Measurements from ENCODE around the gene DLK2. TPM values are rescaled to one million over a fixed set of nuclear protein-coding genes. Genes with fewer than 3 reads are reported as not detected.

DLK2 gene
- total and polyA plus RNA-seq, 2 of the 13 experiments (the other 11 are each of a cell fraction or from before 2014, with no cell fraction given) = 1.2 to 3.8 TPM

DNA sequence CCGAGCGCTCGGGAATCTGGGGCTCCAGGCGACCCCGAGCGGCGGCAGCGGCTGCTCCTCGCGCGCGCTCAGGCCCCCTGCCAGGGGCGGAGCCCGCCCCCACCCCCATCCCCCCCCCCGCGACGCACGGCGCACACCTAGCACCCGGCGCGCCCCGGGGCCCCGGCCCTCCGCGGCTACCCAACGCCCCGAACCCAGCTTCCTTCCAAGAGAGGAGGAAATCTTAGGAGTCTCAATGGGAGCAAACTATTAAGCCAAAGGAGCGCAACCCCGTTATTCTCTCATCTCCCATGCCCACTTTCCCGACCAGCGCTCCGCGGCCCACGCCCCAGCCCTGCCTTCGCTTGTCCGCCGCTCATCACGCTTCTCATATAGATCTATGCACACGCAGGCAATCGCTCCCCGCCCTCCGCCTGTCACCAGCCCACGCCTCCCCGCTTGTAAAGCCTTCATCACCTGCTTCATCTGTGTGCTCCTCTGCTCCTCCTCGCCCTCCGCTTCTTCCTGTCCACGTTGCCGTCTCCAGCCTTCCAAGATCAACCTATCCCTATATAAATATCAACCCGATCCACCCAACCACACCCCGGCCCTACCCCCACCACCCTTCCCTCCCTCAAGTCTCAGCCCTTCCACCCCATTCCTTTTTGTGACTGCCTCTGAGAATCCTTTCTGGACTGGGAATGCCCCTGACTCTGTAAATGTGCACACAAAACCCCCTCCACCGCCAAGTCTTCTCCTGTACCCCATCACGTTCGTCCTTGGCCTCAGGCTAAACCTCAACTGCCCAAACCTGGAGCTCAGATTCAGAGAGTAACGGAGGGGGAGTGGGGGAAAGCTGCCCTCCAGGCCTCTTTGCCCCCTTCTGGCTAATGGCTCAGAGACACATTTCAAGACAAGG, at the start of gene DLK2 (continued):
- no peak for TF ChIP-seq NFE2 (CRISPR knock-in tag; IDR thresholded peaks at IDR 0.05)
- 0 out of 2 replicates have a peak, but pooled peaks have one; percentile 16 for TF ChIP-seq ZSCAN21 (CRISPR knock-in tag; IDR thresholded peaks at IDR 0.05; ENCODE audit: borderline replicate concordance)
- TF ChIP-seq, protein P1, sequence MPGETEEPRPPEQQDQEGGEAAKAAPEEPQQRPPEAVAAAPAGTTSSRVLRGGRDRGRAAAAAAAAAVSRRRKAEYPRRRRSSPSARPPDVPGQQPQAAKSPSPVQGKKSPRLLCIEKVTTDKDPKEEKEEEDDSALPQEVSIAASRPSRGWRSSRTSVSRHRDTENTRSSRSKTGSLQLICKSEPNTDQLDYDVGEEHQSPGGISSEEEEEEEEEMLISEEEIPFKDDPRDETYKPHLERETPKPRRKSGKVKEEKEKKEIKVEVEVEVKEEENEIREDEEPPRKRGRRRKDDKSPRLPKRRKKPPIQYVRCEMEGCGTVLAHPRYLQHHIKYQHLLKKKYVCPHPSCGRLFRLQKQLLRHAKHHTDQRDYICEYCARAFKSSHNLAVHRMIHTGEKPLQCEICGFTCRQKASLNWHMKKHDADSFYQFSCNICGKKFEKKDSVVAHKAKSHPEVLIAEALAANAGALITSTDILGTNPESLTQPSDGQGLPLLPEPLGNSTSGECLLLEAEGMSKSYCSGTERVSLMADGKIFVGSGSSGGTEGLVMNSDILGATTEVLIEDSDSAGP (CRISPR knock-in tag; IDR thresholded peaks at IDR 0.05; ENCODE audit: borderline replicate concordance) = 0 out of 2 replicates have a peak, but pooled peaks have one; percentile 42
- peak; percentile 32 for TF ChIP-seq SAP130 (CRISPR knock-in tag; IDR thresholded peaks at IDR 0.05; ENCODE audit: low read depth)
- TF ChIP-seq ZFAT (CRISPR knock-in tag; conservative IDR thresholded peaks at IDR 0.05) = no peak
- peak; percentile 94 for TF ChIP-seq KDM2A (CRISPR knock-in tag; IDR thresholded peaks at IDR 0.05; ENCODE audit: borderline replicate concordance, low read depth)
- peak; percentile 16; the same call in 1 of the 2 replicates for TF ChIP-seq GABPB1 (CRISPR knock-in tag; IDR thresholded peaks at IDR 0.05)
- no peak for TF ChIP-seq ETV6 (CRISPR knock-in tag; conservative IDR thresholded peaks at IDR 0.05)

DNA sequence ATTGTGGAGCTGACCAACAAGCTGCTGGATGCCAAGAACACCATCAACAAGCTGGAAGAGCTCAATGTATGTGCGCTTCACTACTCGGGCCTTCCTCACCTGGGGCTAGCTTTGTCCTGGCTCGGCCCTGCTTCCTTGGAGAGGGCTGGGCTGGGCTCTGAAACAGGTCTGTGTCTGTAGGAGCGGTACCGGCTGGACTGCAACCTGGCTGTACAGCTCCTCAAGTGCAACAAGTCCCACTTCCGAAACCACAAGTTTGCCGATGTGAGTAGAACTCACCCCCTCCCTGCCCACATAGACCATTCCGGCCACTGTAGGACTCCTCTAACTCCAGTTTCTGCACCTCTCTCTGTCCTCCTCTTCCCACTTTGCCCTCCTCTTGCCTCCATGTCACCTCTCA, 48.1 kb upstream of the DLK2 start:
- H3K36me3 ChIP-seq (replicated peaks in 1 of 2; ENCODE audit: control insufficient read depth in 1 of 2, insufficient read depth in 2 of 2, low read length in 2 of 2) = peaks cover 45 to 58% of the 10 kb centered on the region in 2 experiments
- 95% methylated on average over 8 of the region's 8 CpGs for WGBS (ENCODE audit: low lambda C conversion rate)
- intact Hi-C loops (cut with micrococcal nuclease; ENCODE audit: unreplicated experiment) (no loop called here), in situ Hi-C loops (cut with HindIII; ENCODE audit: extremely low pct_ligation_motif_present, low pct_unique_long_range_greater_than_20kb) (no loop called here)
- H3K4me1 ChIP-seq (ENCODE audit: insufficient read depth, low read length) = peaks cover 46% of the 10 kb centered on the region
- no peaks in the 10 kb centered on the region for H3K9me3 ChIP-seq (ENCODE audit: low read length)
- no peak for TF ChIP-seq MIER3 (CRISPR knock-in tag; IDR thresholded peaks at IDR 0.05; ENCODE audit: borderline replicate concordance)
- TF ChIP-seq, protein P2, sequence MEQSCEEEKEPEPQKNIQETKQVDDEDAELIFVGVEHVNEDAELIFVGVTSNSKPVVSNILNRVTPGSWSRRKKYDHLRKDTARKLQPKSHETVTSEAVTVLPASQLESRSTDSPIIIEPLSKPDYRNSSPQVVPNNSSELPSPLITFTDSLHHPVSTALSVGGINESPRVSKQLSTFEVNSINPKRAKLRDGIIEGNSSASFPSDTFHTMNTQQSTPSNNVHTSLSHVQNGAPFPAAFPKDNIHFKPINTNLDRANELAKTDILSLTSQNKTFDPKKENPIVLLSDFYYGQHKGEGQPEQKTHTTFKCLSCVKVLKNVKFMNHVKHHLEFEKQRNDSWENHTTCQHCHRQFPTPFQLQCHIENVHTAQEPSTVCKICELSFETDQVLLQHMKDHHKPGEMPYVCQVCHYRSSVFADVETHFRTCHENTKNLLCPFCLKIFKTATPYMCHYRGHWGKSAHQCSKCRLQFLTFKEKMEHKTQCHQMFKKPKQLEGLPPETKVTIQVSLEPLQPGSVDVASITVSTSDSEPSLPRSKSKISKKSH (CRISPR knock-in tag; IDR thresholded peaks at IDR 0.05; ENCODE audit: borderline replicate concordance) = 0 out of 2 replicates have a peak, but pooled peaks have one; percentile 1
- H3K79me2 ChIP-seq (ENCODE audit: insufficient read depth, low read length) = no peaks in the 10 kb centered on the region
- ATAC-seq = no peak
- ChIA-PET POLR2A (no interaction called here), CTCF (ENCODE audit: low intra/inter-chr PET ratio, low total read pairs) (no interaction called here)
- DNase-seq (ENCODE audit: low spot score) = no peak
- no peak overlapping the region for H3K4me3 ChIP-seq (replicated peaks in 1 of 3; ENCODE audit: insufficient read depth in 1 of 3, low read depth in 2 of 3, low read length in 3 of 3)
- no TSS peak for BruUV-seq (replicated peaks)
- no peaks in the 10 kb centered on the region; a peak in 1 of 5 replicates for H3K27me3 ChIP-seq (ENCODE audit: control insufficient read depth in 1 of 2, insufficient read depth in 2 of 2, low read length in 2 of 2)
- no peak overlapping the region for H3K9ac ChIP-seq (ENCODE audit: insufficient read depth, low read depth, low read length)
- H4K20me1 ChIP-seq (ENCODE audit: insufficient read depth, low read length) = no peaks in the 10 kb centered on the region
- FAIRE-seq = no peak
- H2AFZ ChIP-seq (ENCODE audit: low read length) = no peak overlapping the region
- no peak overlapping the region for H3K4me2 ChIP-seq (ENCODE audit: low read depth, low read length)
- H3K27ac ChIP-seq (ENCODE audit: extremely low read length, insufficient read depth, low read length) = no peak overlapping the region
